BLaER1 (cell line): Measurements from ENCODE around the gene NPB.

ENCODE experiments used
- H3K27ac ChIP-seq: shearing (Covaris generic); formaldehyde crosslinking; 2 replicates; pipeline ENCODE4 v1.8.1; 2022
- H3K27me3 ChIP-seq: shearing (Covaris generic); formaldehyde crosslinking; 2 replicates; pipeline ENCODE4 v1.8.1; 2022
- H3K36me3 ChIP-seq: shearing (Covaris generic); formaldehyde crosslinking; 2 replicates; pipeline ENCODE4 v1.8.1; 2022
- H3K4me1 ChIP-seq: shearing (Covaris generic); formaldehyde crosslinking; 2 replicates; pipeline ENCODE4 v1.8.1; 2022
- H3K4me2 ChIP-seq: shearing (Covaris generic); formaldehyde crosslinking; 2 replicates; pipeline ENCODE4 v1.8.1; 2022
- H3K4me3 ChIP-seq: shearing (Covaris generic); formaldehyde crosslinking; 2 replicates; pipeline ENCODE4 v1.8.1; 2022
- H3K9ac ChIP-seq: shearing (Covaris generic); formaldehyde crosslinking; 2 replicates; pipeline ENCODE4 v1.8.1; 2022
- H3K9me3 ChIP-seq: shearing (Covaris generic); formaldehyde crosslinking; 2 replicates; pipeline ENCODE4 v1.8.1; 2022
- H4K20me1 ChIP-seq: shearing (Covaris generic); formaldehyde crosslinking; 2 replicates; pipeline ENCODE4 v1.8.1; 2022
- Cebpa-rat ChIP-seq: shearing (Covaris generic); IDR thresholded peaks from 2 replicates; pipeline ENCODE4 v1.8.1; 2022

NPB gene

GRCh38 chr17:81898029-81898866 is 3.8 kb upstream of the NPB start:
- Histone ChIP-seq H3K27ac (no peak overlapping the region), H3K4me3 (no peak overlapping the region), H4K20me1 (peaks cover 64% of the 10 kb centered on the region), H3K9me3 (no peaks in the 10 kb centered on the region), H3K4me1 (peaks cover 29% of the 10 kb centered on the region), H3K36me3 (peaks cover 81% of the 10 kb centered on the region), H3K4me2 (no peak overlapping the region), H3K27me3 (peaks cover 31% of the 10 kb centered on the region), H3K9ac (no peak overlapping the region)
- no peak for TF ChIP-seq Cebpa-rat

GRCh38 chr17:81898885-81899284 is 3.2 kb upstream of the NPB start:
- no peak overlapping the region for H3K27ac ChIP-seq
- H3K36me3 ChIP-seq: peaks cover 88% of the 10 kb centered on the region
- no peak for TF ChIP-seq Cebpa-rat
- no peaks in the 10 kb centered on the region for H3K9me3 ChIP-seq
- H3K4me1 ChIP-seq: peaks cover 29% of the 10 kb centered on the region
- H3K4me2 ChIP-seq: no peak overlapping the region
- no peak overlapping the region for H3K4me3 ChIP-seq
- peaks cover 38% of the 10 kb centered on the region for H3K27me3 ChIP-seq
- peaks cover 71% of the 10 kb centered on the region for H4K20me1 ChIP-seq
- no peak overlapping the region for H3K9ac ChIP-seq

- Histone ChIP-seq H3K36me3 (peaks cover 90% of the 10 kb centered on the region), H3K4me3 (no peak overlapping the region)
Measured at GRCh38 chr17:81899514-81900166, 2.4 kb upstream of the NPB start.

DNA sequence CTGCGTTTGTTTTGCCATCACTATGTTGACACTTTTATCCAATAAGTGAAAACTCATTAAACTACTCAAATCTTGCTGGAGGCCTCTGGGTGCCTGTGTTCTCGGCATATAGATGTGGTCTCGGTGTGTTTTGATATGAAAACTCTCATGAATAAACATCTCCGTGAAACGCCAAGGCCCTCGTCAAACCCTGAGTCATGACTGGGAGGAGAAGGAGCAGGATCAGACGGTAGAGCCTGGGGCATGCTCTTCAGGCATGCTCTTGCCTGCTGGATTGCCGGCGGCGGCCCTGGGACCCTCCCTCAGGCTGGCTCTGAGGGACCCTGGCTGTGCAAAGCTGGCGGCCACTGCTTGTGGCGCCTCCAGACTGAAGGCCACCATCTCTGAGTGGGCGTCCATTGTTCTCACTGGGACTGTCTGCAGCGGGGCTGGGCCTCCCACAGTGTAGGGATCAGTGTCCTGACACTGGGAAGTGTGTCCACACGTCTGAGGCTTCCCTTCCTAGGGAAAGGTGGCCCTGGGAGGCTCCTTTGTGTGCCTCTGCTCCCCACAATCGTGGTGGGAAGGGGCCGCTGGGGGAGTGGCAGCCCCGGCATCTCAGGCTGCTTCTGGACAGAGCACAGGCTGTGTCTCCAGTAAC is 1.7 kb upstream of the NPB start:
- no peak overlapping the region for H3K4me3 ChIP-seq
- peaks cover 76% of the 10 kb centered on the region for H4K20me1 ChIP-seq
- H3K36me3 ChIP-seq: peaks cover 88% of the 10 kb centered on the region
- peaks cover 43% of the 10 kb centered on the region for H3K27me3 ChIP-seq
- H3K9ac ChIP-seq: no peak overlapping the region
- TF ChIP-seq Cebpa-rat: no peak
- H3K4me2 ChIP-seq: no peak overlapping the region
- H3K9me3 ChIP-seq: no peaks in the 10 kb centered on the region
- H3K27ac ChIP-seq: no peak overlapping the region
- peaks cover 33% of the 10 kb centered on the region for H3K4me1 ChIP-seq

More at GRCh38 chr17:81899514-81900166, 2.4 kb upstream of the NPB start:
- Histone ChIP-seq H3K27me3 (peaks cover 43% of the 10 kb centered on the region), H3K9ac (no peak overlapping the region), H3K27ac (no peak overlapping the region), H3K4me1 (peaks cover 28% of the 10 kb centered on the region), H4K20me1 (peaks cover 72% of the 10 kb centered on the region), H3K9me3 (no peaks in the 10 kb centered on the region), H3K4me2 (no peak overlapping the region)
- TF ChIP-seq Cebpa-rat: no peak

DNA sequence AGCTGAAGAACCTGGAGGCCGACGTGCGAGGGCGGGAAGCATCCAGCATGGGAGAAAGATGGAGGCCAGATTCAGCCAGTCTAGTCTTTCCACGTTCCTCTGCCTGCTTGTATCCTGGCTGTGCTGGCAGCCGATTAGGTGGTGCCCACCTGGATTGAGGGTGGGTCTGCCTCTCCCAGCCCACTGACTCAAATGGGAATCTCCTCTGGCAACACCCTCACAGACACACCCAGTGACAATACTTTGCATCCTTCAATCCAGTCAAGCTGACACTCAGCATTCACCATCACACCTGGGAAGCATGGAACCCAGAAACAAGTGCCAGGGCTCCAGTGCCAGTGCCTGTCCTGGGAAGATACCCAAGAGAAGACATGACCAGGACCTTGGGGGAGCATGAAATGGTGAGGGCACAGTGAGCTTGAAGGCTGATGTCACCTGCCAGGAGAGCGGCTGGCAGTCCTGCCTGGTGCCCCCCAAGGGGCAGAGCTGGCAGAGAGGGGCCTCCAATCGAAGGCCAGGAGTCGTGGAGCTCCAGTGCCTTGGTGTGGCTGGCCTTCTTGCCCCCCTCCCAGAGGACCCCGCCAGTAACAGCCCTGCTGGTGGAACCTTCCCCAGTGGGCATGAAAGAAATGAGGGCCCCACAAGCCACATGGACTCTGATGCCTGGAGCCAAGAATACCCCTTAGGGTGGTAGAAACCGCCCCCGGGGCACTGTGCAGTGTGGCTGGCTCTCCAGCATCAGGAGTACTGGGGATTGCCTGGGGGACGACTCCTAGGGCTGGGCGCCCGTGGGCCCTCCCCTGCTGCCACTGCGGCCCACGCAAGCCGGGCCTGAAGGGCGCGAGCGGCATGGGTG is 643 bp upstream of the NPB start:
- Histone ChIP-seq H3K4me3 (no peak overlapping the region), H3K9ac (no peak overlapping the region), H4K20me1 (peaks cover 87% of the 10 kb centered on the region), H3K4me2 (no peak overlapping the region), H3K27me3 (peaks cover 43% of the 10 kb centered on the region), H3K4me1 (peaks cover 38% of the 10 kb centered on the region), H3K27ac (no peak overlapping the region), H3K36me3 (peaks cover 88% of the 10 kb centered on the region), H3K9me3 (no peaks in the 10 kb centered on the region)
- no peak for TF ChIP-seq Cebpa-rat

DNA sequence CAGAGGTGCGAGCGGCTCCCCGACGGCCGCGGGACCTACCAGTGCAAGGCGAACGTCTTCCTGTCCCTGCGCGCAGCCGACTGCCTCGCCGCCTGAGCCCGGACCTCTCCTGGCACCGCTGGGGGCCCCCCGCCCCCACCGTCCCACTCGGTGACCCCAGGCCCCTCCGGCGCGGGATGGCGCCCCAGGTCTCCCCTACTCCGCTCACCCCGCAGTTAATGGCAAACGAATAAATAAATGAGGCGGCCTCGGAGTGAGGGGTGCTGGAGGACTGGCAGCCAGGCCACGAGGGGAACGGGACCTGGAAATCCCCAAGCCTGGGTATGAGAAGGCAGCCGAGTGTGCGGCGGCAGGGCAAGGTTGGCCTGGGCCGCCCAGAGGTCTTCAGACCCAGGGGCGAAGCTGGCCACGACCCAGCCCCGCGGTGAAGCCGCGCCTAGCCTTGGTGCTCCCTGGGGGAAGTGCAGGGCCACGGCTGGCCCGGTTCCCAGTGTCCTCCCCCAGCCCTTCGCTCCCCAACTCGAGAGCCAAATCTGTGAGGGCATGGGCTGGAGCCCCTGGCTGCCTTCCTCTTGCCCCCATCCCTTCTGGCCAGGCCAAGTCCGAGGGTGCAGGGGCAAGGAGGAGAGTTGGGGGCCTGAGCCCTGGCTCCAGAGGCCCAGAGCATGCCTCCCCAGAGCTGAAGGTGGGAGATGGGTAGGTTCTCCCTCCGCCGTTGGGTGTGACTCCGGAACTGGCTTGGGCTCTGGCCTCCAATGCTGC is 796 bp downstream of the NPB start:
- H3K9me3 ChIP-seq: no peaks in the 10 kb centered on the region
- no peak for TF ChIP-seq Cebpa-rat
- peaks cover 43% of the 10 kb centered on the region for H3K27me3 ChIP-seq
- peaks cover 42% of the 10 kb centered on the region for H3K4me1 ChIP-seq
- H3K27ac ChIP-seq: no peak overlapping the region
- peaks cover 86% of the 10 kb centered on the region for H4K20me1 ChIP-seq
- H3K36me3 ChIP-seq: peaks cover 88% of the 10 kb centered on the region
- no peak overlapping the region for H3K4me3 ChIP-seq
- H3K9ac ChIP-seq: no peak overlapping the region
- H3K4me2 ChIP-seq: peak overlapping the region; percentile 34; the same call in 1 of the 2 replicates

DNA sequence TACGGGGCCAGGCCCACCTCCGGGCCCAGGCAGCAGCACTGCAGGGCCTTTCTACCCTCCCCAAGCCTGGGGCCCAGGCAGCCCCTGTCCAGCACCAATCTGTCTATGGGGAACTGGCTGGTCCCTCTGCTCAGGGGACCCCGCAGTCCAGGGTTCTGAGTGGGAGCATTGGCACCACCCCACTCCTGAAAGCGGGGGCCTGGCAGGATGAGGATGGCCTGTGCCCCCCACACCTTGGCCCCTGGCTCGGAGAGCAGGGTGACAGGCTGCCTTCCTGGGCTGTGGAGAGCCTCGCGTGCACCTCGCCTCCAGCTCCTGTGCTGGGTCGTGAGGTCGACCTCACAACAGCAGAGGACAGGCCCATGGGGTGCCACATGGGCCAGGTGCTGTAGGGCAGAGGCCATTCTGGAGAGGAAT is 1.4 kb downstream of the NPB start:
- Histone ChIP-seq H3K4me1 (peaks cover 48% of the 10 kb centered on the region), H3K4me3 (no peak overlapping the region), H3K36me3 (peaks cover 88% of the 10 kb centered on the region), H3K4me2 (no peak overlapping the region), H4K20me1 (peaks cover 86% of the 10 kb centered on the region), H3K9ac (no peak overlapping the region), H3K27me3 (peaks cover 43% of the 10 kb centered on the region), H3K27ac (no peak overlapping the region), H3K9me3 (no peaks in the 10 kb centered on the region)
- TF ChIP-seq Cebpa-rat: no peak

DNA sequence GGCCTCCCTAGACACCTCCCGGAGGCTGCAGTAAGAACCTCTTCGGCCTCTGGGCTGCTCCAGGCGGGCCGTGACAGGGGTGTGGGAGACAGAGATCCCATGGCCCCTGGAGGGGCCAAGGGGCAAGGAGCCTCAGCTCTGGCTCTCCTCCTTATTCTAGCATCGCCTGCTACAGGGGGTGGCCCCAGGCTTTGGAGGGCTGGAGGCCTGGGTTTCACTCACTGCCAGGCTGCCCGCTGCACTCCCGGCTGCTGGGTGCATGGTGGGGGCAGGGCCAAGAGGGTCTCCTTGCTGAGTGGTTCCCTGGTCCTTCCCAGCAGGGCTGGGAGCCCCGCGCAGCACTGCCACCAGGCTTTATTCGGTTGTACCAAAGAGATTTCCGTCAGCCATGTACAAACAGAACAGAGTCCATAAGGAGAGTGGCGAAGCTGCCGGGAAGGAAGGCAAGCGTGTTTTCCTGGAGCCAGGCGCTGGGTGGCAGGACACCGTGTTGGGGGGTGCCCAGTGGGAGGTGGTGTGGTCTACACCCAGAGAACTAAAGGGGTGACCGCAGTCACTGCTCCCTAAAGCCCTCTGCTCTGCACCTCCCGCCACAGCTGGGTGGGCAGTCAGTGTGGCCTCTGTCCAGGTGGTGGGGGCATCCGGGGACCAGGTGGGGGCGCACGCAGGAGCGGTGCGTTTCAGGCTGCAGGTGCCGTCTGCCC is 2.0 kb downstream of the NPB start:
- H4K20me1 ChIP-seq: peaks cover 82% of the 10 kb centered on the region
- no peak overlapping the region for H3K9ac ChIP-seq
- H3K9me3 ChIP-seq: no peaks in the 10 kb centered on the region
- no peak for TF ChIP-seq Cebpa-rat
- H3K27ac ChIP-seq: no peak overlapping the region
- H3K4me2 ChIP-seq: peak overlapping the region; percentile 76
- peaks cover 50% of the 10 kb centered on the region for H3K4me1 ChIP-seq
- peaks cover 43% of the 10 kb centered on the region for H3K27me3 ChIP-seq
- H3K36me3 ChIP-seq: peaks cover 88% of the 10 kb centered on the region
- H3K4me3 ChIP-seq: no peak overlapping the region
